H9 (cell line): ENCODE data around the gene GLB1L3. TPM values are rescaled to one million over a fixed set of nuclear protein-coding genes. Genes with fewer than 3 reads are reported as not detected.

ENCODE experiments used
- DNase-seq: peaks from one replicate; pipeline ENCODE4 v3.0.0-alpha.2; 2017
- H2AFZ ChIP-seq: one replicate; pipeline ENCODE4 v1.6.1; 2013; ENCODE audit warnings: mild to moderate bottlenecking, low read length, control low read depth, moderate library complexity
- H2AK5ac ChIP-seq: 2 replicates; pipeline ENCODE4 v1.6.1; 2013; ENCODE audit warnings: low read length, control low read depth, mixed read lengths; ENCODE audit not compliant: insufficient read length
- H2BK120ac ChIP-seq: one replicate; pipeline ENCODE4 v1.6.1; 2013; ENCODE audit warnings: low read depth, mild to moderate bottlenecking, low read length, control low read depth, inconsistent platforms; ENCODE audit not compliant: poor library complexity, severe bottlenecking
- H2BK12ac ChIP-seq: 2 replicates; pipeline ENCODE4 v1.6.1; 2013; ENCODE audit warnings: low read length, control low read depth, mixed read lengths, low read depth; ENCODE audit not compliant: insufficient read length
- H2BK15ac ChIP-seq: 2 replicates; pipeline ENCODE4 v1.6.1; 2013; ENCODE audit warnings: low read depth, low read length, control low read depth
- H2BK20ac ChIP-seq: one replicate; pipeline ENCODE4 v1.6.1; 2013; ENCODE audit warnings: low read depth, mild to moderate bottlenecking, low read length, control low read depth, inconsistent platforms; ENCODE audit not compliant: poor library complexity, severe bottlenecking
- H2BK5ac ChIP-seq: 2 replicates; pipeline ENCODE4 v1.6.1; 2013; ENCODE audit warnings: low read length, control low read depth, mixed read lengths; ENCODE audit not compliant: insufficient read length
- H3K14ac ChIP-seq: 2 replicates; pipeline ENCODE4 v1.6.1; 2013; ENCODE audit warnings: low read length, control low read depth; ENCODE audit not compliant: insufficient read depth
- H3K18ac ChIP-seq: 2 replicates; pipeline ENCODE4 v1.6.1; 2013; ENCODE audit warnings: low read depth, mild to moderate bottlenecking, mixed read lengths, low read length, control low read depth; ENCODE audit not compliant: insufficient read length
- H3K23ac ChIP-seq: 2 replicates; pipeline ENCODE4 v1.6.1; 2013; ENCODE audit warnings: low read length, control low read depth, mixed read lengths, low read depth; ENCODE audit not compliant: insufficient read length
- H3K23me2 ChIP-seq: 2 replicates; pipeline ENCODE4 v1.6.1; 2013; ENCODE audit warnings: low read depth, mild to moderate bottlenecking, mixed read lengths, low read length, control low read depth; ENCODE audit not compliant: insufficient read length, poor library complexity, severe bottlenecking
- H3K27ac ChIP-seq: 2 replicates; pipeline ENCODE4 v1.5.1; 2013; ENCODE audit warnings: low read length, control low read depth, mixed read lengths, low read depth; ENCODE audit not compliant: insufficient read length
- H3K27me3 ChIP-seq: 2 replicates; pipeline ENCODE4 v1.6.1; 2013; ENCODE audit warnings: low read length, control low read depth, inconsistent platforms; ENCODE audit not compliant: insufficient read depth
- H3K4ac ChIP-seq: 2 replicates; pipeline ENCODE4 v1.6.1; 2013; ENCODE audit warnings: low read depth, mild to moderate bottlenecking, control low read depth, inconsistent platforms, low read length, moderate library complexity
- H3K4me1 ChIP-seq: 2 replicates; pipeline ENCODE4 v1.6.1; 2013; ENCODE audit warnings: low read length, control low read depth, inconsistent platforms; ENCODE audit not compliant: insufficient read depth
- H3K4me2 ChIP-seq: 2 replicates; pipeline ENCODE4 v1.6.1; 2013; ENCODE audit warnings: low read length, control low read depth, mixed read lengths; ENCODE audit not compliant: insufficient read length, insufficient read depth
- H3K56ac ChIP-seq: 2 replicates; pipeline ENCODE4 v1.6.1; 2013; ENCODE audit warnings: low read depth, mild to moderate bottlenecking, mixed read lengths, low read length, control low read depth; ENCODE audit not compliant: insufficient read length
- H3K79me1 ChIP-seq: 2 replicates; pipeline ENCODE4 v1.6.1; 2013; ENCODE audit warnings: low read depth, mild to moderate bottlenecking, moderate library complexity, low read length, control low read depth, inconsistent platforms; ENCODE audit not compliant: insufficient read depth, poor library complexity, severe bottlenecking
- H3K79me2 ChIP-seq: 2 replicates; pipeline ENCODE4 v1.6.1; 2013; ENCODE audit warnings: low read length, control low read depth, inconsistent platforms; ENCODE audit not compliant: insufficient read depth
- H3K9ac ChIP-seq: 2 replicates; pipeline ENCODE4 v1.6.1; 2013; ENCODE audit warnings: low read length, control low read depth, mixed read lengths; ENCODE audit not compliant: insufficient read length; ENCODE audit errors: extremely low read depth
- H3K9me3 ChIP-seq: one replicate; pipeline ENCODE4 v1.6.1; 2013; ENCODE audit warnings: low read depth, low read length, inconsistent platforms; ENCODE audit not compliant: control insufficient read depth
- H3T11ph ChIP-seq: one replicate; pipeline ENCODE4 v1.6.1; 2013; ENCODE audit warnings: mild to moderate bottlenecking, low read length, control low read depth, inconsistent platforms
- H4K20me1 ChIP-seq: one replicate; pipeline ENCODE4 v1.6.1; 2013; ENCODE audit not compliant: control insufficient read depth, insufficient read length, insufficient read depth
- H4K5ac ChIP-seq: 2 replicates; pipeline ENCODE4 v1.6.1; 2013; ENCODE audit warnings: low read depth, mild to moderate bottlenecking, mixed read lengths, low read length, control low read depth; ENCODE audit not compliant: insufficient read length
- H4K8ac ChIP-seq: replicated peaks from 2 replicates; pipeline ENCODE4 v1.6.1; 2013; ENCODE audit warnings: low read length, control low read depth, mixed read lengths, low read depth; ENCODE audit not compliant: insufficient read length
- H4K91ac ChIP-seq: 2 replicates; pipeline ENCODE4 v1.6.1; 2013; ENCODE audit warnings: low read depth, mild to moderate bottlenecking, moderate library complexity, mixed read lengths, low read length, control low read depth; ENCODE audit not compliant: insufficient read length
- H3K27ac Mint-ChIP-seq, 3 experiments: 2 replicates in 2 of 3; 3 replicates in 1 of 3; pipeline ENCODE4 v1.8.0; 2020 to 2021; ENCODE audit warnings: mixed read lengths in 3 of 3, mild to moderate bottlenecking in 1 of 3, moderate library complexity in 1 of 3
- H3K27me3 Mint-ChIP-seq: 2 replicates; pipeline ENCODE4 v1.8.0; 2021; ENCODE audit warnings: low read depth, mild to moderate bottlenecking, moderate library complexity, mixed read lengths
- H3K36me3 Mint-ChIP-seq, 3 experiments: 2 replicates in 2 of 3; 3 replicates in 1 of 3; pipeline ENCODE4 v1.8.0; 2020 to 2021; ENCODE audit warnings: low read depth in 3 of 3, mixed read lengths in 3 of 3; ENCODE audit not compliant: insufficient read depth in 1 of 3
- H3K4me1 Mint-ChIP-seq, 2 experiments: 2 replicates each; pipeline ENCODE4 v1.8.0; 2020; ENCODE audit warnings: mixed read lengths in 2 of 2
- H3K4me3 Mint-ChIP-seq, 2 experiments: 2 replicates in 1 of 2; 3 replicates in 1 of 2; pipeline ENCODE4 v1.8.0; 2020 to 2021; ENCODE audit warnings: mild to moderate bottlenecking in 2 of 2, mixed read lengths in 2 of 2, moderate library complexity in 1 of 2
- H3K9me3 Mint-ChIP-seq, 2 experiments: 2 replicates in 1 of 2; 3 replicates in 1 of 2; pipeline ENCODE4 v1.8.0; 2020; ENCODE audit warnings: mild to moderate bottlenecking in 2 of 2, mixed read lengths in 2 of 2, moderate library complexity in 1 of 2
- CTCF ChIP-seq: fragments of 200-600 bp; sonication (generic); conservative IDR thresholded peaks from 3 replicates; pipeline ENCODE4 v1.8.0; 2021; ENCODE audit warnings: antibody characterized with exemption, mild to moderate bottlenecking
- WGBS: extraction: QIAGEN DNeasy Blood & Tissue Kit; methylation state at CpG from one replicate; pipeline ENCODE4 v1.1.7; 2013; ENCODE audit warnings: missing lambda C conversion rate, low lambda C conversion rate, mixed read lengths; ENCODE audit not compliant: insufficient read length; ENCODE audit errors: extremely low coverage; 5-methylcytosine and 5-hydroxymethylcytosine counted together
- total RNA-seq: library from RNA; stranded (reverse); gene quantifications from 2 replicates; pipeline ENCODE4 v1.2.1, GENCODE V29; 2021

Gene GLB1L3
- total RNA-seq, 1 experiment from 2014 or later: 11.2 TPM

DNA sequence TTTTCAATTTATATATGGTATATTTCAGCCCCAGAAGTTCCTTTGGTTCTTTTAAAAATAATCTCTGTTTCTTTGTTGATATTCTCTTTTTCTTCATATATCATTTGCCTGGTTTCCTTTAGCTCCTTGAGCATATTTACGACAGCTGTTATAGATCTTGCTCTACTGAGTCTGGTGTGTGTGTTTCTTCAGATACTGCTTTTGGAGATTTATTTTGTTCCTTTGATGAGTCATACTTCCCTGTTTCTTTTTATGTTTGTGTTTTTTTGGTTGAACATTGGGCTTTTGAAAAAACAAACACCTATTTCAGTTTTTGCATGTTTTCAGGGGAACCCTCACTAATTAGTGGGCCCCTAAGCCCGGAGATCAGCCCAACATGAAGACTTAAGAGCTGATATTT lies 79.0 kb downstream of the GLB1L3 start:
- Histone ChIP-seq H3K23ac (no peak overlapping the region), H2BK12ac (no peak overlapping the region), H3K14ac (no peak overlapping the region), H3K79me2 (no peaks in the 10 kb centered on the region), H3K9me3 (no peaks in the 10 kb centered on the region), H2BK15ac (no peak overlapping the region), H2BK120ac (no peak overlapping the region), H3T11ph (no peak overlapping the region), H2AK5ac (no peak overlapping the region), H4K5ac (no peak overlapping the region), H4K20me1 (no peaks in the 10 kb centered on the region), H3K79me1 (no peaks in the 10 kb centered on the region), H3K18ac (no peak overlapping the region), H2BK5ac (no peak overlapping the region), H3K56ac (no peak overlapping the region), H3K9ac (no peak overlapping the region), H3K4me2 (no peak overlapping the region), H3K23me2 (no peaks in the 10 kb centered on the region), H4K8ac (no peak overlapping the region), H3K27ac (no peak overlapping the region), H3K27me3 (peaks cover 3% of the 10 kb centered on the region; the same call in 1 of the 2 replicates), H3K4ac (no peak overlapping the region), H2AFZ (no peak overlapping the region), H4K91ac (no peak overlapping the region), H3K4me1 (no peaks in the 10 kb centered on the region; the same call in 1 of the 2 replicates), H2BK20ac (no peak overlapping the region)
- Mint-ChIP-seq H3K4me1 (peaks cover 4 to 7% of the 10 kb centered on the region in 2 experiments), H3K4me3 (no peak overlapping the region), H3K9me3 (peaks cover 5 to 6% of the 10 kb centered on the region in 2 experiments; a peak in 3 of 5 replicates), H3K27me3 (peaks cover 33% of the 10 kb centered on the region), H3K27ac (no peak overlapping the region), H3K36me3 (no peaks in the 10 kb centered on the region; a peak in 2 of 7 replicates)
- WGBS: no CpG with 5 or more reads among the region's 2 CpGs
- TF ChIP-seq CTCF: no peak
- DNase-seq: no peak
